ENCODE results near the gene GTPBP1.

GRCh38 chr22:38713921-38714320 is 8.2 kb downstream of the GTPBP1 start:
- TF ChIP-seq CTCF (IDR thresholded peaks at IDR 0.05 in 4 of 5, conservative IDR thresholded peaks at IDR 0.05 in 1 of 5) (no peak), POLR2A (IDR thresholded peaks at IDR 0.05) (no peak)

Measured in gastrocnemius medialis (tissue), 4 donors.